Ramos (cell line): ENCODE results near the gene PANK4.

ENCODE experiments used
- in situ Hi-C: fragments of 300-500 bp; cut with MboI; formaldehyde crosslinking; loops from one replicate; pipeline ENCODE4 v1.14.3; 2022; ENCODE audit warnings: low sequenced_read_pairs; ENCODE audit not compliant: unreplicated experiment

The PANK4 gene

GRCh38 chr1:2502661-2503553 is 23.5 kb downstream of the PANK4 start:
- in situ Hi-C loops: no loop called here

GRCh38 chr1:2502210-2502609 is 24.2 kb downstream of the PANK4 start:
- in situ Hi-C loops: no loop called here

- in situ Hi-C loops: no loop called here
Measured at GRCh38 chr1:2501820-2502119, 24.6 kb downstream of the PANK4 start.

GRCh38 chr1:2501041-2501819 is 25.2 kb downstream of the PANK4 start:
- in situ Hi-C loops: no loop called here

DNA sequence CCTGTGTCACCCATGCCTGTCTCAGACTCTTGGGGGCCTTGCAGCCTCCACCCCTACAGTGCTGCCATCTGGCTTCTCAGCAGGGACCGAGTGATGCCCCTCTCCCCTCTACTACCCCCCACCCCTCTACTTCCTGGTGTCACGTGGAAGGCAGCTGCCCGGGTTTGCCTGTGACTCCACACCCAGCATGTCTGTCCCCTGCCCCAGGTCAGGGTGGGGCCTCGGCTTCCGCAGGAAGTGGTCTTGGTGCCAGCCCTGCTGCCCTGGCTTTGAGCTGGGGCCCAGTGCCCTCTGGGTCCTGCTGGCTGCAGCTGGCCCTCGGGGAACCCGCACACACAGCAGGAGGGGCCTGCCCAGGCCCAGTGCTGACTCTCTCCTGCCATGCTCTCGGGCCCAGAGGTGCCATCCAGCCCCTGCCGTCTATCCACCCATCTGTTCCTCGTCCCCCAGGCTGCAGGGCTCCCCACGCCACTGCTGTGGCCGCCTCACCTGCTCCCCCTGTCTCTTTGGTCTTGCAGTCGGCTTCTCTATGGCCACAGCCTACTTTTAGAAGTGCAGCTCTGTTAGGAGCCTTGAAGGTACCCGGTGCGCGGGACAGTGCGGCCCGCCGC is 26.3 kb downstream of the PANK4 start:
- in situ Hi-C loops: no loop called here

GRCh38 chr1:2499260-2499659 is 27.1 kb downstream of the PANK4 start:
- in situ Hi-C loops: no loop called here

- in situ Hi-C loops: no loop called here
Measured at GRCh38 chr1:2498648-2499047, 27.7 kb downstream of the PANK4 start.

DNA sequence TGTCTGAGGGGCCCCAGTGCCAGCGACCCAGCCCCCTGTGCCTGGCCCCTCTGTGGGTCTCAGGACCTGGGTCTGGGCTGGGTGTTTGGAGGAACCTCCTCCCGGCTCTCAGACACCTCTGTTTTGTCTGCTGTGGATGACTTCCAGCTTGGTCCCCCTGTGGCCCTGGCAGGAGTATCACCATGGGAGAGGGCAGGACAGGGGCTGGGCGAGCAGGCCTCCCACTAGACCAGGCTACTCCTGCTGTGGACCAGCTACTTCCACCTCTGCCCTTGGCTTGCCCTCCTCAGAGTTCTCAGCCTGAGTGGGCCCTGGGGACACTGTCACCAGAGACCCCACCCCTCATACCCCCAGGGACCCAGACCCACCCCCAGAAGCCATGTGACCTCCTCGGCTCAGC is 28.5 kb downstream of the PANK4 start:
- in situ Hi-C loops: no loop called here

- in situ Hi-C loops: no loop called here
Measured at GRCh38 chr1:2496746-2497145, 29.6 kb downstream of the PANK4 start.

DNA sequence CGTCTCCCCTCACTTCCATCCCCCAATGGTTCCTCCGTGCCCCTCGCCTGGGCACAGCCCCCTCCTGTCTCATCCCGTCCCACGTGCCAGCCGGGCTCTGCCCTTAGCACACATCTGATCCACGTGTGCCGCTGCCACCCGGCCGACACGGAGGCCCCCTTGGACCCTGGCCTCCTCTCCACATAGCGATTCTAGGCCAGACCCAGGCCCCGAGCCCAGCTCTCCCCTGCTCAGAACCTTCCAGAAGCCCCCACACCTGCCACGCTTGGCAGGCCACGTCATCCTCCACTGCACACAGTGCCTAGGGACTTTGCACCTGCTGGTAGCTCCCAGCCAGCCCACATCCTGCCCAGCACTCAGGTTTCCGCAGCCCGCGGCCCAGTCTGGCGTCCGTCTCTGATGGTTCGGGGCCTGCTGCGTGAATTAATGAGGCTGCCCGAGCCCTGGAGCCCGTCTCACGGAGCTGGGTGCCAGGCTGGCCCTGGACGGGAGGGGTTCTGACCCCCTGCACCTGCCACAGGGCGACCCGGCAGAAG is 30.2 kb downstream of the PANK4 start:
- in situ Hi-C loops: no loop called here

DNA sequence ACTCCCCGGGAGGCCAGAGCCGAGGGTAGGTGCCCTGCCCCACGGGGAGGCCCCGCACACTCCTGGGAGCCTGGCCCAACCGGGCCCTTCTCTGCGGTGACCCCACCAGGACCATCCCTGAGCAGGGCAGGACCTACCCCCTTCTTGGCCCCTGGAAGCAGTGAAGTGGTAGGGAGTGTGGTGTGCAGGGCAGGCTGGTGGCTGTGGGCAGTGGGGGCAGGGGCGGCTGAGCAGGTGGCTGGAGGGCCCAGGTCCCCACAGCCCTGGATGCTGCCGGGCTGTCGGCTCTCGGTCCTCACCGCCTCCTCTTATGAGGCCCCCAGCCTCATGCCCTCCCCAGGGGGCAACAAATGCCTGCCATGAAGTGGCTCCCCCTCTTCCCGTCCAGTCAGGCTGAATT is 30.9 kb downstream of the PANK4 start:
- in situ Hi-C loops: no loop called here

GRCh38 chr1:2495026-2495425 is 31.4 kb downstream of the PANK4 start:
- in situ Hi-C loops: no loop called here

GRCh38 chr1:2494323-2494693 is 32.1 kb downstream of the PANK4 start:
- in situ Hi-C loops: no loop called here

- in situ Hi-C loops: no loop called here
Measured at GRCh38 chr1:2493691-2494322, 32.6 kb downstream of the PANK4 start.

DNA sequence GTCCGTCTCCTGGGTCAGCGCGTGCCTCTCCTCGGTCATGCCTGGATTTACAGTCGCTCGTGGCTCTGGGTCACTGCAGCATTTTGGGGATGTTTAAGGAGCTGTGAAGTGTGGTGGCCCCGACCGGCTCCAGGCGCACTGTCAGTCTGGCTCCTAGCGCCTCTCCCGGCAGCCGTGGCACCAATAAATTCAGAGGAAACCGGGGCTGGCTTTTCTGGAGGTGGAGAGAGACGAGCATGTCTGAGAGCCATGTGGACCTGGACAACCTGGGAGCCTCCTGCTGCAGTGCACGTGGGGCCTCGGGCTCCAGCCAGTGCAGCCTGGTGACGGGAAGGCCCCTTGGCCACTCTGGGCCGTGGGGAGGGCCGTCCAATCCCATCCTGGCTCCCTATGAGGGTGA is 33.2 kb downstream of the PANK4 start:
- in situ Hi-C loops: no loop called here

GRCh38 chr1:2492091-2492490 is 34.3 kb downstream of the PANK4 start:
- in situ Hi-C loops: no loop called here

DNA sequence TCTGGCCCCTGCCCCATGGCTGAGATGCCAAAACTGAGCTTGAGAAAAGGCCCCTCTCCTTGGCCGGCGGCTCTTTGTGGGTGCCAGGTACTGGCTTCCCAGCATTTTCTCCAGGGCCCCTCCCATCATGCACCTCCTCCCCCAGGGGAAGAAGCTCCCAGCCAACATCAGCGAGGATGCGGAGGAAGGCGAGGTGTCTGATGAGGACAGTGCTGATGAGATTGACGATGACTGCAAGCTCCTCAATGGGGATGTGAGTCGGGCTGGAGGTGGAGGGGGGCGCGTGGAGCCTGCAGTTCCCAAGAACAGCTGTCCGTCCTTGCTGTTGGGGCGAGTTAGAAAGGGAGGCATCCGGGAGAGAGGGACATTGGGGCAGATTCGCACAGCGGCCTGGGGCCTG is 36.8 kb downstream of the PANK4 start:
- in situ Hi-C loops: no loop called here

DNA sequence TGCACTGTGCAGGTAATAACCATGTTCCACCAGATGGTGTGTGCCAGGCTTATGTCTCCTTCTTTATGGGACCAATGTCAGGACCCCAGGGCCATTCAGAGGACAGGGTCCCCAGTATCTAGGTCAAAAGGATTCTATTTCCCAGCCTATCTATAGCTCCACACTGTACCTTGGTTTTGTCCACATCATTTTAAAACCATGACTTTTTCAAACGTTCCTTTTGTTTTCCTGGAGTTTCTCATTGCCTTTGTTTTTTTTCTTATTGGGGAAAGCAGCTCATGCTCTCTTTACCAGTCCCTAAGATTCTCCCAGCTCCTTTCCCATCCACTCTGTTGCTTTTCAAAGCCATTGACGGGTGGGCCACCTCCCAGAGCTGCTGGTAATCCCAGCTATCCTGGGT is 37.7 kb downstream of the PANK4 start:
- in situ Hi-C loops: no loop called here

DNA sequence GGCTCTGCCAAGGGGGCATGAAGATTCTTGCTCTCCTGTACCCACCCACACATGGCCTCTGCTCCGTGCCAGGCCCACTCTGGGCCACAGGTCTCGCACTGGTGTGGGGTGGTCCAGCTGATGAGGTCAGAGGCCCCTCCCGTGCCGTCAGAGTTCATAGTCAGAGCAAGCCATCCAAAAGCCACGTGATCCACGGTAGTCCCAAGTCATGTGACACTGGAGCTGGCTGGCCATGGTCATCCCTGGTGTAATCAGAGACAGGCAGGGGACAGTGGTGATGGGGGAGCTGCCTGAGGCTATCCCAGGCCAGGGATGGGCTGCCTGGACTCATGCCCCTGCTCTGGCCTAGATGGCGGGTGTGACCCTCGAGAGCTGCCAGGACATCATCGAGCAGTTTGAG is 39.8 kb downstream of the PANK4 start:
- in situ Hi-C loops: no loop called here

GRCh38 chr1:2486041-2486440 is 40.4 kb downstream of the PANK4 start:
- in situ Hi-C loops: no loop called here

GRCh38 chr1:2483970-2484369 is 42.4 kb downstream of the PANK4 start:
- in situ Hi-C loops: no loop called here
